Mucosa of stomach (tissue), 1 donor: ENCODE measurements around the gene MRM3.
A peak's percentile ranks its signal among the peaks of the same experiment; 100 is the strongest.
"Not testable (repeated sequence)": the region's sequence is repeated elsewhere in the genome, so short reads cannot be mapped to it uniquely, and the experiment has no call there.

ENCODE experiments used
- H3K27me3 ChIP-seq: one replicate; pipeline ENCODE4 v1.7.0; 2013; ENCODE audit warnings: mild to moderate bottlenecking, low read length; ENCODE audit not compliant: control insufficient read depth, insufficient read depth
- H3K36me3 ChIP-seq: one replicate; pipeline ENCODE4 v1.7.0; 2013; ENCODE audit warnings: low read length; ENCODE audit not compliant: control insufficient read depth, insufficient read depth
- H3K4me1 ChIP-seq: one replicate; pipeline ENCODE4 v1.7.0; 2013; ENCODE audit warnings: mild to moderate bottlenecking, low read length; ENCODE audit not compliant: control insufficient read depth, insufficient read depth
- H3K4me3 ChIP-seq: one replicate; pipeline ENCODE4 v1.7.0; 2013; ENCODE audit warnings: low read length
- H3K9ac ChIP-seq: one replicate; pipeline ENCODE4 v1.7.0; 2013; ENCODE audit warnings: mild to moderate bottlenecking, low read length, moderate library complexity
- H3K9me3 ChIP-seq: one replicate; pipeline ENCODE4 v1.7.0; 2013; ENCODE audit warnings: mild to moderate bottlenecking, low read length, moderate library complexity; ENCODE audit not compliant: control insufficient read depth
- donor health status: Pancreatic carcinoma.

The MRM3 gene

GRCh38 chr17:746783-747629 is 35.1 kb upstream of the MRM3 start:
- H3K36me3 ChIP-seq = peaks cover 23% of the 10 kb centered on the region
- H3K4me1 ChIP-seq = peaks cover 14% of the 10 kb centered on the region
- no peak overlapping the region for H3K9ac ChIP-seq
- H3K27me3 ChIP-seq = no peaks in the 10 kb centered on the region
- no peaks in the 10 kb centered on the region for H3K9me3 ChIP-seq
- H3K4me3 ChIP-seq = no peak overlapping the region

- Histone ChIP-seq H3K4me1 (peaks cover 14% of the 10 kb centered on the region), H3K36me3 (peaks cover 23% of the 10 kb centered on the region)
- H3K27me3 ChIP-seq, H3K4me3 ChIP-seq, H3K9ac ChIP-seq, H3K9me3 ChIP-seq: not testable (repeated sequence)
These were observed 33.5 kb upstream of the MRM3 start for GRCh38 chr17:748604-749003.

GRCh38 chr17:749359-749758 is 32.8 kb upstream of the MRM3 start:
- H3K36me3 ChIP-seq = peaks cover 23% of the 10 kb centered on the region

GRCh38 chr17:750431-751037 is 31.6 kb upstream of the MRM3 start:
- Histone ChIP-seq H3K4me3 (peak overlapping the region; percentile 75), H3K9ac (peak overlapping the region; percentile 86), H3K27me3 (no peaks in the 10 kb centered on the region)

More at GRCh38 chr17:749359-749758, 32.8 kb upstream of the MRM3 start:
- not testable (repeated sequence) for H3K4me3 ChIP-seq, H3K9ac ChIP-seq, H3K9me3 ChIP-seq, H3K27me3 ChIP-seq
- H3K4me1 ChIP-seq = peaks cover 14% of the 10 kb centered on the region

GRCh38 chr17:751269-752001 is 30.7 kb upstream of the MRM3 start:
- H3K4me3 ChIP-seq = peak overlapping the region; percentile 75
- no peaks in the 10 kb centered on the region for H3K9me3 ChIP-seq
- peaks cover 12% of the 10 kb centered on the region for H3K36me3 ChIP-seq

More at GRCh38 chr17:750431-751037, 31.6 kb upstream of the MRM3 start:
- peaks cover 14% of the 10 kb centered on the region for H3K4me1 ChIP-seq
- H3K9me3 ChIP-seq = no peaks in the 10 kb centered on the region
- peaks cover 17% of the 10 kb centered on the region for H3K36me3 ChIP-seq

GRCh38 chr17:752002-752619 is 30.0 kb upstream of the MRM3 start, which contains the start of gene GEMIN4:
Gene GEMIN4 (minus strand): TSS chr17:752264. CDS start chr17:752142, 122 bp downstream.
- no peaks in the 10 kb centered on the region for H3K9me3 ChIP-seq
- peaks cover 8% of the 10 kb centered on the region for H3K36me3 ChIP-seq
- peak within 1 kb of the TSS; percentile 86 for H3K9ac ChIP-seq
- peak within 1 kb of the TSS; percentile 75 for H3K4me3 ChIP-seq
- peaks cover 14% of the 10 kb centered on the region for H3K4me1 ChIP-seq
- H3K27me3 ChIP-seq = no peaks in the 10 kb centered on the region

More at GRCh38 chr17:751269-752001, 30.7 kb upstream of the MRM3 start:
- Histone ChIP-seq H3K9ac (peak overlapping the region; percentile 86), H3K27me3 (no peaks in the 10 kb centered on the region), H3K4me1 (peaks cover 14% of the 10 kb centered on the region)

- H3K27me3 ChIP-seq = no peaks in the 10 kb centered on the region
- peaks cover 14% of the 10 kb centered on the region for H3K4me1 ChIP-seq
- peak overlapping the region; percentile 86 for H3K9ac ChIP-seq
- peaks cover 2% of the 10 kb centered on the region for H3K36me3 ChIP-seq
- H3K9me3 ChIP-seq = no peaks in the 10 kb centered on the region
- H3K4me3 ChIP-seq = peak overlapping the region; percentile 75
These were observed 29.4 kb upstream of the MRM3 start for GRCh38 chr17:752620-753219.

GRCh38 chr17:753418-753817 is 28.7 kb upstream of the MRM3 start:
- Histone ChIP-seq H3K9me3 (no peaks in the 10 kb centered on the region), H3K27me3 (no peaks in the 10 kb centered on the region), H3K36me3 (no peaks in the 10 kb centered on the region), H3K9ac (no peak overlapping the region), H3K4me1 (peaks cover 14% of the 10 kb centered on the region), H3K4me3 (no peak overlapping the region)

GRCh38 chr17:755319-755961 is 26.7 kb upstream of the MRM3 start:
- H3K4me1 ChIP-seq = peaks cover 11% of the 10 kb centered on the region
- H3K9ac ChIP-seq, H3K9me3 ChIP-seq, H3K4me3 ChIP-seq, H3K27me3 ChIP-seq, H3K36me3 ChIP-seq: not testable (repeated sequence)

- not testable (repeated sequence) for H3K4me3 ChIP-seq, H3K36me3 ChIP-seq, H3K27me3 ChIP-seq, H3K4me1 ChIP-seq, H3K9me3 ChIP-seq, H3K9ac ChIP-seq
These were observed 26.1 kb upstream of the MRM3 start for GRCh38 chr17:756010-756567.

- H3K4me3 ChIP-seq = no peak overlapping the region
- H3K4me1 ChIP-seq = no peaks in the 10 kb centered on the region
- H3K36me3 ChIP-seq = no peaks in the 10 kb centered on the region
- no peaks in the 10 kb centered on the region for H3K27me3 ChIP-seq
- H3K9ac ChIP-seq = no peak overlapping the region
- H3K9me3 ChIP-seq = no peaks in the 10 kb centered on the region
These were observed 22.2 kb upstream of the MRM3 start for GRCh38 chr17:759964-760363.
